HEK293 (cell line): ENCODE data around the gene AMOTL2.

Source experiments
- CTCF ChIA-PET: fragments of 350-600 bp; formaldehyde crosslinking; extraction: SDS; loops from one replicate; lab custom pipeline; 2021; ENCODE audit warnings: antibody characterized with exemption; lab: Yijun Ruan, JAX
- POLR2A ChIA-PET: fragments of 300-600 bp; formaldehyde crosslinking; extraction: SDS; loops from one replicate; lab custom pipeline; 2020; ENCODE audit warnings: antibody characterized with exemption, inconsistent platforms; lab: Yijun Ruan, JAX
- H3K27ac ChIP-seq: fragments of 200-500 bp; sonication (Bioruptor generic); 2 replicates; pipeline ENCODE4 v1.5.1; 2014; ENCODE audit warnings: low read depth, low read length, control low read depth, inconsistent platforms; ENCODE audit errors: extremely low read depth
- H3K36me3 ChIP-seq, 2 experiments: fragments of 200-500 bp in 1 of 2; sonication (Bioruptor generic) in 1 of 2; 1 replicate in 1 of 2; 2 replicates in 1 of 2; pipeline ENCODE4 v1.5.1; 2014 to 2017; ENCODE audit warnings: inconsistent platforms in 2 of 2, low read length in 2 of 2; ENCODE audit not compliant: control insufficient read depth in 2 of 2, insufficient read depth in 1 of 2
- H3K4me1 ChIP-seq: fragments of 200-500 bp; sonication (Bioruptor generic); 2 replicates; pipeline ENCODE4 v1.5.1; 2014; ENCODE audit warnings: mild to moderate bottlenecking, low read length, inconsistent platforms; ENCODE audit not compliant: control insufficient read depth, insufficient read depth
- H3K4me3 ChIP-seq: 2 replicates; pipeline ENCODE4 v1.5.1; 2011; ENCODE audit warnings: low read depth, mild to moderate bottlenecking, control low read depth, low read length, moderate library complexity
- H3K9me3 ChIP-seq: fragments of 200-500 bp; sonication (Bioruptor generic); 2 replicates; pipeline ENCODE4 v1.5.1; 2014; ENCODE audit warnings: low read depth, low read length, inconsistent platforms; ENCODE audit not compliant: control insufficient read depth, insufficient read depth
- BCL11B ChIP-seq: fragments of 450-650 bp; formaldehyde crosslinking; IDR thresholded peaks from 2 replicates; pipeline ENCODE4 v1.5.1; 2016; ENCODE audit warnings: low read depth, missing biosample characterization, missing genetic modification characterization
- GFI1B ChIP-seq: fragments of 450-650 bp; formaldehyde crosslinking; IDR thresholded peaks from 2 replicates; pipeline ENCODE4 v1.5.1; 2016; ENCODE audit warnings: missing biosample characterization, missing genetic modification characterization
- IKZF3 ChIP-seq: fragments of 450-650 bp; IDR thresholded peaks from 2 replicates; pipeline ENCODE4 v1.5.0; 2018; ENCODE audit warnings: missing biosample characterization, mild to moderate bottlenecking, missing genetic modification characterization, moderate library complexity
- KLF9 ChIP-seq: fragments of 450-650 bp; formaldehyde crosslinking; IDR thresholded peaks from 2 replicates; pipeline ENCODE4 v1.5.1; 2016; ENCODE audit warnings: missing biosample characterization, missing genetic modification characterization, low read depth
- MEIS1 ChIP-seq: sonication (generic); formaldehyde crosslinking; IDR thresholded peaks from 2 replicates; pipeline ENCODE4 v1.8.1; 2022; ENCODE audit warnings: missing genetic modification reagents, mild to moderate bottlenecking, borderline replicate concordance
- PBX3 ChIP-seq: sonication (generic); formaldehyde crosslinking; IDR thresholded peaks from 2 replicates; pipeline ENCODE4 v1.8.1; 2022; ENCODE audit warnings: mild to moderate bottlenecking, moderate library complexity, missing genetic modification reagents
- PRDM1 ChIP-seq: fragments of 450-650 bp; formaldehyde crosslinking; IDR thresholded peaks from 2 replicates; pipeline ENCODE4; 2016; ENCODE audit warnings: missing biosample characterization, missing genetic modification characterization
- REST ChIP-seq: fragments of 450-650 bp; formaldehyde crosslinking; IDR thresholded peaks from 2 replicates; pipeline ENCODE4 v1.5.1; 2016; ENCODE audit warnings: missing biosample characterization, missing genetic modification characterization
- SALL2 ChIP-seq: fragments of 450-650 bp; formaldehyde crosslinking; IDR thresholded peaks from 2 replicates; pipeline ENCODE4 v1.5.0; 2017; ENCODE audit warnings: missing biosample characterization, mild to moderate bottlenecking, missing genetic modification characterization, borderline replicate concordance
- ZBTB11 ChIP-seq: fragments of 450-650 bp; formaldehyde crosslinking; conservative IDR thresholded peaks from 2 replicates; pipeline ENCODE4 v1.5.1; 2016; ENCODE audit warnings: low read depth, missing biosample characterization, missing genetic modification characterization
- ZBTB20 ChIP-seq: fragments of 450-650 bp; formaldehyde crosslinking; IDR thresholded peaks from 2 replicates; pipeline ENCODE4 v1.5.1; 2016; ENCODE audit warnings: missing biosample characterization, missing genetic modification characterization
- ZBTB49 ChIP-seq: fragments of 450-650 bp; formaldehyde crosslinking; IDR thresholded peaks from 2 replicates; pipeline ENCODE4 v1.5.1; 2016; ENCODE audit warnings: missing biosample characterization, missing genetic modification characterization, low read depth
- ZIC2 ChIP-seq: fragments of 450-650 bp; formaldehyde crosslinking; IDR thresholded peaks from 2 replicates; pipeline ENCODE4 v1.5.1; 2016; ENCODE audit warnings: missing biosample characterization, missing genetic modification characterization
- ZNF112 ChIP-seq: fragments of 450-650 bp; formaldehyde crosslinking; IDR thresholded peaks from 2 replicates; pipeline ENCODE4 v1.5.0; 2017; ENCODE audit warnings: missing biosample characterization, missing genetic modification characterization
- ZNF174 ChIP-seq: fragments of 450-650 bp; formaldehyde crosslinking; IDR thresholded peaks from 2 replicates; pipeline ENCODE4 v1.5.0; 2017; ENCODE audit warnings: missing biosample characterization, mild to moderate bottlenecking, missing genetic modification characterization
- ZNF366 ChIP-seq: fragments of 450-650 bp; formaldehyde crosslinking; conservative IDR thresholded peaks from 2 replicates; pipeline ENCODE4 v1.5.1; 2016; ENCODE audit warnings: missing biosample characterization, missing genetic modification characterization
- ZNF473 ChIP-seq: fragments of 450-650 bp; formaldehyde crosslinking; IDR thresholded peaks from 2 replicates; pipeline ENCODE4 v1.5.1; 2017; ENCODE audit warnings: missing biosample characterization, missing genetic modification characterization
- ZNF510 ChIP-seq: fragments of 450-650 bp; formaldehyde crosslinking; IDR thresholded peaks from 2 replicates; pipeline ENCODE4 v1.5.1; 2018; ENCODE audit warnings: mild to moderate bottlenecking, missing genetic modification characterization, missing biosample characterization; ENCODE audit not compliant: insufficient replicate concordance
- ZNF521 ChIP-seq: fragments of 450-650 bp; formaldehyde crosslinking; IDR thresholded peaks from 2 replicates; pipeline ENCODE4 v1.5.1; 2017; ENCODE audit warnings: missing biosample characterization, mild to moderate bottlenecking, missing genetic modification characterization
- ZNF530 ChIP-seq: fragments of 450-650 bp; formaldehyde crosslinking; IDR thresholded peaks from 2 replicates; pipeline ENCODE4 v1.5.1; 2016; ENCODE audit warnings: low read depth, missing biosample characterization, missing genetic modification characterization
- ZNF645 ChIP-seq: fragments of 450-650 bp; formaldehyde crosslinking; IDR thresholded peaks from 2 replicates; pipeline ENCODE4; 2016; ENCODE audit warnings: missing biosample characterization, missing genetic modification characterization
- ZNF660 ChIP-seq: fragments of 450-650 bp; IDR thresholded peaks from 2 replicates; pipeline ENCODE4 v1.5.1; 2018; ENCODE audit warnings: missing biosample characterization, mild to moderate bottlenecking, missing genetic modification characterization
- ZNF701 ChIP-seq: fragments of 450-650 bp; formaldehyde crosslinking; IDR thresholded peaks from 2 replicates; pipeline ENCODE4 v1.5.1; 2016; ENCODE audit warnings: missing biosample characterization, missing genetic modification characterization
- ZNF791 ChIP-seq: fragments of 450-650 bp; formaldehyde crosslinking; IDR thresholded peaks from 2 replicates; pipeline ENCODE4 v1.5.1; 2016; ENCODE audit warnings: missing biosample characterization, missing genetic modification characterization
- ZNF792 ChIP-seq: fragments of 450-650 bp; formaldehyde crosslinking; IDR thresholded peaks from 2 replicates; pipeline ENCODE4 v1.5.1; 2016; ENCODE audit warnings: missing biosample characterization, missing genetic modification characterization
- ZSCAN30 ChIP-seq: fragments of 450-650 bp; IDR thresholded peaks from 2 replicates; pipeline ENCODE4 v1.5.1; 2018; ENCODE audit warnings: missing biosample characterization, mild to moderate bottlenecking, missing genetic modification characterization, moderate library complexity

Gene AMOTL2

GRCh38 chr3:134394380-134394779 is 20.1 kb upstream of the AMOTL2 start:
- CTCF ChIA-PET: interaction anchor here (0.6 kb wide), 1 partner anchor 125 kb away, joined by 4 read pairs; no protein-coding TSS in a partner anchor
- no peak overlapping the region for H3K4me3 ChIP-seq

GRCh38 chr3:134393074-134393473 is 18.8 kb upstream of the AMOTL2 start:
- Histone ChIP-seq H3K27ac (no peak overlapping the region), H3K36me3 (no peaks in the 10 kb centered on the region), H3K9me3 (no peaks in the 10 kb centered on the region), H3K4me1 (no peaks in the 10 kb centered on the region), H3K4me3 (no peak overlapping the region)
- TF ChIP-seq ZBTB11 (tag by site-specific recombination): no peak
- no peak for TF ChIP-seq MEIS1 (CRISPR knock-in tag)
- TF ChIP-seq PBX3 (CRISPR knock-in tag): no peak
- no peak for TF ChIP-seq ZNF792 (tag by site-specific recombination)
- TF ChIP-seq ZNF174: no peak
- no peak for TF ChIP-seq ZNF660 (tag by site-specific recombination)
- ChIA-PET CTCF (interaction anchor here (2.1 kb wide), 1 partner anchor 85 kb away, joined by 6 read pairs; no protein-coding TSS in a partner anchor), POLR2A (no interaction called here)

More at GRCh38 chr3:134394380-134394779, 20.1 kb upstream of the AMOTL2 start:
- TF ChIP-seq SALL2 (tag by site-specific recombination) (no peak), PRDM1 (tag by site-specific recombination) (no peak), ZNF510 (tag by site-specific recombination) (no peak), ZBTB20 (tag by site-specific recombination) (no peak), ZNF791 (tag by site-specific recombination) (no peak), ZNF112 (tag by site-specific recombination) (no peak), ZNF530 (tag by site-specific recombination) (no peak), BCL11B (tag by site-specific recombination) (no peak), ZSCAN30 (no peak), ZNF521 (tag by site-specific recombination) (no peak), KLF9 (tag by site-specific recombination) (no peak), IKZF3 (no peak), ZIC2 (tag by site-specific recombination) (no peak), GFI1B (no peak), ZBTB49 (no peak), ZNF366 (tag by site-specific recombination) (no peak), ZNF701 (no peak), ZNF473 (tag by site-specific recombination) (no peak), ZNF645 (no peak), REST (no peak)
- no peaks in the 10 kb centered on the region for H3K4me1 ChIP-seq
- H3K36me3 ChIP-seq: no peaks in the 10 kb centered on the region
- POLR2A ChIA-PET: no interaction called here
- no peaks in the 10 kb centered on the region for H3K9me3 ChIP-seq
- H3K27ac ChIP-seq: no peak overlapping the region
